Neuronal stem cell (in vitro differentiated cells): ENCODE data around the gene DDX5.
A peak's percentile ranks its signal among the peaks of the same experiment; 100 is the strongest.

ENCODE experiments used
- DNase-seq: peaks from one replicate; pipeline ENCODE4 v3.0.0-alpha.2; 2013; ENCODE audit warnings: low spot score
- H2AFZ ChIP-seq: one replicate; pipeline ENCODE4 v1.6.1; 2013; ENCODE audit warnings: mild to moderate bottlenecking, low read length, inconsistent platforms
- H2AK5ac ChIP-seq: 2 replicates; pipeline ENCODE4 v1.6.1; 2013; ENCODE audit warnings: low read depth, mild to moderate bottlenecking, inconsistent platforms, low read length, moderate library complexity, mixed read lengths
- H2BK120ac ChIP-seq: 2 replicates; pipeline ENCODE4 v1.6.1; 2013; ENCODE audit warnings: low read depth, mild to moderate bottlenecking, inconsistent platforms, low read length, moderate library complexity, mixed read lengths
- H2BK12ac ChIP-seq: one replicate; pipeline ENCODE4 v1.6.1; 2013; ENCODE audit warnings: low read length, inconsistent platforms
- H2BK15ac ChIP-seq: 2 replicates; pipeline ENCODE4 v1.6.1; 2013; ENCODE audit warnings: mild to moderate bottlenecking, low read length, inconsistent platforms, mixed read lengths
- H2BK5ac ChIP-seq: one replicate; pipeline ENCODE4 v1.6.1; 2013; ENCODE audit warnings: inconsistent platforms, mild to moderate bottlenecking, low read length, moderate library complexity
- H3K14ac ChIP-seq: one replicate; pipeline ENCODE4 v1.6.1; 2013; ENCODE audit warnings: low read length, inconsistent platforms
- H3K18ac ChIP-seq: 2 replicates; pipeline ENCODE4 v1.6.1; 2013; ENCODE audit warnings: low read length, inconsistent platforms
- H3K23ac ChIP-seq: 2 replicates; pipeline ENCODE4 v1.6.1; 2013; ENCODE audit warnings: low read depth, mild to moderate bottlenecking, mixed read lengths, low read length, inconsistent platforms; ENCODE audit not compliant: poor library complexity
- H3K27ac ChIP-seq: replicated peaks from 3 replicates; pipeline ENCODE4 v1.5.1; 2013; ENCODE audit warnings: low read length, inconsistent platforms
- H3K27me3 ChIP-seq, 3 experiments: 2 replicates each; pipeline ENCODE4 v1.6.1; 2013; ENCODE audit warnings: low read length in 3 of 3, mild to moderate bottlenecking in 2 of 3, inconsistent platforms in 1 of 3, low read depth in 1 of 3, mixed read lengths in 1 of 3, moderate library complexity in 1 of 3; ENCODE audit not compliant: control insufficient read depth in 3 of 3, insufficient read depth in 3 of 3
- H3K36me3 ChIP-seq, 2 donors: replicated peaks in 1 of 2; 2 replicates each; pipeline ENCODE4 v1.6.1; 2013; ENCODE audit warnings: low read length in 2 of 2; ENCODE audit not compliant: control insufficient read depth in 2 of 2, insufficient read depth in 2 of 2
- H3K4ac ChIP-seq: 2 replicates; pipeline ENCODE4 v1.6.1; 2013; ENCODE audit warnings: inconsistent platforms, mild to moderate bottlenecking, low read length, moderate library complexity
- H3K4me1 ChIP-seq, 2 donors: 1 replicate in 1 of 2; 2 replicates in 1 of 2; pipeline ENCODE4 v1.6.1; 2013; ENCODE audit warnings: low read length in 2 of 2, low read depth in 1 of 2; ENCODE audit not compliant: control insufficient read depth in 2 of 2, insufficient read depth in 1 of 2
- H3K4me2 ChIP-seq: one replicate; pipeline ENCODE4 v1.6.1; 2013; ENCODE audit warnings: mild to moderate bottlenecking, low read length, inconsistent platforms; ENCODE audit not compliant: insufficient read depth, poor library complexity, severe bottlenecking
- H3K4me3 ChIP-seq, 2 donors: 2 replicates each; pipeline ENCODE4 v1.5.1; 2013; ENCODE audit warnings: low read length in 2 of 2, mild to moderate bottlenecking in 2 of 2, inconsistent platforms in 1 of 2, moderate library complexity in 1 of 2
- H3K79me1 ChIP-seq: one replicate; pipeline ENCODE4 v1.6.1; 2013; ENCODE audit warnings: low read depth, mild to moderate bottlenecking, inconsistent platforms, low read length, moderate library complexity
- H3K9ac ChIP-seq: one replicate; pipeline ENCODE4 v1.6.1; 2013; ENCODE audit warnings: mild to moderate bottlenecking, low read depth, low read length, inconsistent platforms; ENCODE audit not compliant: poor library complexity
- H3K9me3 ChIP-seq, 2 donors: replicated peaks in 1 of 2; 2 replicates each; pipeline versions ENCODE3 to v1.6.1; 2013; ENCODE audit warnings: low read length in 2 of 2, mild to moderate bottlenecking in 2 of 2, inconsistent platforms in 1 of 2, low read depth in 1 of 2, mixed read lengths in 1 of 2, moderate library complexity in 1 of 2; ENCODE audit not compliant: control insufficient read depth in 2 of 2, insufficient read depth in 1 of 2
- H4K8ac ChIP-seq: one replicate; pipeline ENCODE4 v1.6.1; 2013; ENCODE audit warnings: low read depth, mild to moderate bottlenecking, inconsistent platforms, low read length, moderate library complexity
- H4K91ac ChIP-seq: one replicate; pipeline ENCODE4 v1.6.1; 2013; ENCODE audit warnings: low read length, low read depth, mild to moderate bottlenecking, inconsistent platforms; ENCODE audit not compliant: poor library complexity
- WGBS, 2 donors: extraction: QIAGEN DNeasy Blood & Tissue Kit; methylation state at CpG; one replicate each; pipeline ENCODE4 v1.1.7; 2013; ENCODE audit warnings: missing lambda C conversion rate in 2 of 2, mixed read lengths in 1 of 2; ENCODE audit not compliant: insufficient read length in 2 of 2, insufficient replicate concordance in 1 of 2; ENCODE audit errors: extremely low coverage in 2 of 2; 5-methylcytosine and 5-hydroxymethylcytosine counted together

Gene DDX5

DNA sequence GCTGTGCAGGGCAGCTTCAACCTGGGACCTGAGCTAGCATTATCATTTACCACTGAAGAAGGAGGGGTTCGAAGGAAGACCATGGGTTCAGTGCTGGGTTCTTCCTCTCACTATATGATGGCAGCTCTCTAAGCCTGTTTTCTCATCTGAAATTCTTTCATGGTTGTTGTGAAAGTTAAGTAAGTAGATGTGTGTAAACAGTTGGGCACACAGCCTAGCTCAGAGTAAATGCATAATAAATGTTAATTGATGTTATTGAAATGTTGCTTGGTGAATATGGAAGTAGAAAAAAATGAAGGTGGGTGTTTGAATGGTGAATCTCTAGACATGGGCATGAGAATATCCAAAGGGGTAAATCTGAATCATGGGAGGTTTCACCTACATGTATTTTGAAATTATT is 9.7 kb upstream of the DDX5 start:
- no peak overlapping the region for H2BK12ac ChIP-seq
- no peak overlapping the region for H3K4ac ChIP-seq
- H3K4me2 ChIP-seq, result no peak overlapping the region
- H3K9me3 ChIP-seq, result no peaks in the 10 kb centered on the region
- no peak overlapping the region for H4K8ac ChIP-seq
- no peak overlapping the region for H3K4me3 ChIP-seq
- peaks cover 17 to 100% of the 10 kb centered on the region in 2 donors for H3K36me3 ChIP-seq
- H3K9ac ChIP-seq, result no peak overlapping the region
- H2BK5ac ChIP-seq, result no peak overlapping the region
- no peak overlapping the region for H2AFZ ChIP-seq
- no peak for DNase-seq
- no peak overlapping the region for H2AK5ac ChIP-seq
- H3K14ac ChIP-seq, result no peak overlapping the region
- no CpG with 5 or more reads among the region's 1 CpG for WGBS, 2 donors
- no peak overlapping the region for H2BK15ac ChIP-seq
- no peaks in the 10 kb centered on the region for H3K27me3 ChIP-seq
- H3K79me1 ChIP-seq, result peaks cover 2% of the 10 kb centered on the region
- no peak overlapping the region for H3K27ac ChIP-seq
- no peak overlapping the region for H3K23ac ChIP-seq
- no peak overlapping the region for H2BK120ac ChIP-seq
- H4K91ac ChIP-seq, result no peak overlapping the region
- H3K4me1 ChIP-seq, result no peaks in the 10 kb centered on the region
- H3K18ac ChIP-seq, result no peak overlapping the region

DNA sequence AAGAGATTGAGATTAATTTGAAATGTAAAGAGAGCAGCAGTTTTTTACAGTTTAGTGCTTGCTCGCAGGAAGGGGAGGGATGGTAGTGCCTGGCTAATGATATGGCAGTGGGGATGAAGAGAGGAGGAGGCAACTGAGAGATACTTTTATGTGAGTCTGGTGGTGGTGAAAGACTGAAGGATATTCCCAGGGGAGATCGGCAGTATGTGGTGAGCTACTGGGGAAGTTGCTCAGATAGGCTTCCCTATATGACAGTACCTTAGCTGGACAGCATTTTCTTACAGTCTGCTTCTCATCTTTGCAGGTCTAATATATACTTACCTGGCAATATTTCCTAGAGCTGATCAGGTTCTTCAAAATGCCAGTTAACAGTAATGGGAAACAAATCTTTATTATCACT is 9.3 kb upstream of the DDX5 start:
- Histone ChIP-seq H3K27me3 (no peaks in the 10 kb centered on the region), H3K18ac (no peak overlapping the region), H4K91ac (no peak overlapping the region), H2BK12ac (no peak overlapping the region), H2BK15ac (no peak overlapping the region), H3K23ac (no peak overlapping the region), H3K36me3 (peaks cover 20 to 100% of the 10 kb centered on the region in 2 donors), H2AK5ac (no peak overlapping the region), H3K79me1 (peaks cover 2% of the 10 kb centered on the region), H3K4ac (no peak overlapping the region), H3K27ac (no peak overlapping the region), H3K14ac (no peak overlapping the region), H3K4me3 (no peak overlapping the region), H2BK120ac (no peak overlapping the region), H4K8ac (no peak overlapping the region), H2BK5ac (no peak overlapping the region), H3K9me3 (no peaks in the 10 kb centered on the region), H3K4me2 (no peak overlapping the region), H3K4me1 (no peaks in the 10 kb centered on the region), H2AFZ (no peak overlapping the region), H3K9ac (no peak overlapping the region)
- WGBS, 2 donors, result no CpG with 5 or more reads among the region's 2 CpGs
- DNase-seq, result no peak

DNA sequence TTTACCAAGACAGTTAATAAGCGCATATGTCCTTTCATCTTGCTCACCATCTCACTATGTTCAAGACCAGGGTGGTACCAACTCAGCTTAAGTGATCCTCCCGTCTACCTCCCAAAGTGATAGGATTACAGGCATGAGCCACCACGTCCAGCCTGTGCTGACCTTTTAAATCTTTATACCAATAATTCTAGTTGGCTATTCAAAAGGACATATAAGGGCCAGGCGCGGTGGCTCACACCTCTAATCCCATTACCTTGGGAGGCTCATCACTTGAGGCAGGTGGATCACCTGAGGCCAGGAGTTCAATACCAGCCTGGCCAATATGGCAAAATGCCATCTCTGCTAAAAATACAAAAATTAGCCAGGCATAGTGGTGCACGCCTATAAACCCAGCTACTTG is 3.1 kb upstream of the DDX5 start:
- H3K18ac ChIP-seq, result no peak overlapping the region
- H3K27me3 ChIP-seq, result no peaks in the 10 kb centered on the region
- no peak overlapping the region for H3K14ac ChIP-seq
- H3K9ac ChIP-seq, result no peak overlapping the region
- no peak overlapping the region for H3K4ac ChIP-seq
- peaks cover 11 to 75% of the 10 kb centered on the region in 2 donors for H3K36me3 ChIP-seq
- H2BK15ac ChIP-seq, result no peak overlapping the region
- H3K4me2 ChIP-seq, result no peak overlapping the region
- H2AFZ ChIP-seq, result no peak overlapping the region
- peaks cover 0 to 7% of the 10 kb centered on the region in 2 donors for H3K4me1 ChIP-seq
- H3K79me1 ChIP-seq, result peaks cover 5% of the 10 kb centered on the region
- no peak overlapping the region for H3K27ac ChIP-seq
- H4K91ac ChIP-seq, result no peak overlapping the region
- no peaks in the 10 kb centered on the region for H3K9me3 ChIP-seq
- no peak overlapping the region for H4K8ac ChIP-seq
- no peak overlapping the region for H2BK5ac ChIP-seq
- H2BK12ac ChIP-seq, result no peak overlapping the region
- no peak overlapping the region for H2AK5ac ChIP-seq
- H2BK120ac ChIP-seq, result no peak overlapping the region
- no peak overlapping the region for H3K4me3 ChIP-seq
- no CpG with 5 or more reads among the region's 6 CpGs for WGBS, 2 donors
- DNase-seq, result no peak
- H3K23ac ChIP-seq, result no peak overlapping the region

DNA sequence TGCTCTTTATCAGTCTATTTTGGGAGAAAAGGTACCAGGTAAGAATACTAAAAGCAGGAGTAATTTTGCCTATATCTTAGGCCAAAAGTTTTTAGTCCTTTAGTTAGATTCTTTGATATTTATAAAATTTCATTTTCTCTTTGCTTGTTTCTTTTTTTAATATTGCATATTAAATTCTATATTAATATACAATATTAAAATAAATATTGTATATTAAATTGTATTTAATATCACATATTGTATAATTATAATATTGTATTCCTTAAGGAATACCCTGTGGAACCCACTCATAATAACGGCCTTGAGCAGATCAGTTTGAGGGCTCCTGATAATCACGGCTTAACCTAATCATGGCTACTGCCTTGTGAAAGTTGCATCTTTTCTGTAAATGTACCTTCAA is 2.6 kb upstream of the DDX5 start:
- peaks cover 5% of the 10 kb centered on the region for H3K79me1 ChIP-seq
- WGBS, 2 donors, result no CpG with 5 or more reads among the region's 2 CpGs
- no peak overlapping the region for H4K8ac ChIP-seq
- no peak overlapping the region for H2BK5ac ChIP-seq
- H3K18ac ChIP-seq, result no peak overlapping the region
- peaks cover 2 to 11% of the 10 kb centered on the region in 2 donors for H3K4me1 ChIP-seq
- no peak overlapping the region for H4K91ac ChIP-seq
- H3K36me3 ChIP-seq, result peaks cover 16 to 75% of the 10 kb centered on the region in 2 donors
- no peak overlapping the region for H2AFZ ChIP-seq
- H3K4me2 ChIP-seq, result no peak overlapping the region
- H2BK15ac ChIP-seq, result no peak overlapping the region
- H2BK120ac ChIP-seq, result no peak overlapping the region
- no peaks in the 10 kb centered on the region for H3K27me3 ChIP-seq
- no peak overlapping the region for H2BK12ac ChIP-seq
- H3K23ac ChIP-seq, result no peak overlapping the region
- H3K14ac ChIP-seq, result no peak overlapping the region
- H3K4me3 ChIP-seq, result peak overlapping the region in 1 of 2 donors; percentile 88
- DNase-seq, result no peak
- no peaks in the 10 kb centered on the region for H3K9me3 ChIP-seq
- H2AK5ac ChIP-seq, result no peak overlapping the region
- H3K4ac ChIP-seq, result no peak overlapping the region
- H3K9ac ChIP-seq, result no peak overlapping the region
- no peak overlapping the region for H3K27ac ChIP-seq
